HG02798 (cell line): Measurements from ENCODE around the gene TADA1.
A peak's percentile ranks its signal among the peaks of the same experiment; 100 is the strongest.
"Not testable (repeated sequence)": the region's sequence is repeated elsewhere in the genome, so short reads cannot be mapped to it uniquely, and the experiment has no call there.

Source experiments
- ATAC-seq: cut with Tn5 transposase; IDR thresholded peaks from one replicate; pipeline ENCODE4 v1.9.1; 2021; ENCODE audit warnings: mild to moderate bottlenecking; ENCODE audit not compliant: unreplicated experiment, poor library complexity

Gene TADA1

GRCh38 chr1:166849135-166849534 lies 26.9 kb downstream of the TADA1 start:
- ATAC-seq = no peak

- ATAC-seq = no peak
Observed at GRCh38 chr1:166848193-166848592, 27.9 kb downstream of the TADA1 start.

DNA sequence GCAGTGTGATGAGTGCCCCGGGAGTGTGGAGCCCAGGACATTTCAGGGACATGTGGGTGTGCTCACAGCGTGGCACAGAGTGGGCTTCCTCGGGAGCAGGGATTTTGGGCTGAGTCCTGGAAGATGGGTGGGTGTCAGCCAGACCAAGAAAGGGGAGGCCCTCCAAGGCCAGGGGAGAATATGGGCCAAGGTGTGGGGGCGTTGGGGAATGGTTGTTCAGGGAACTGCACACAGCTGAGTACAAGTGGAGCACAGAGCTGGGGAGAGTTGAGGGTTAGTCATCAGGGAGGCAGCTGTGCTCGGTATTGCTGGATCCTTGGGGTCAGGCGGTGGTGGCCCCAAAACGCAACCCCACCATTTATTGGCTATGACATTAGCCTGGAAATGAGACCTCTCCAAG lies 31.3 kb downstream of the TADA1 start:
- no peak for ATAC-seq

DNA sequence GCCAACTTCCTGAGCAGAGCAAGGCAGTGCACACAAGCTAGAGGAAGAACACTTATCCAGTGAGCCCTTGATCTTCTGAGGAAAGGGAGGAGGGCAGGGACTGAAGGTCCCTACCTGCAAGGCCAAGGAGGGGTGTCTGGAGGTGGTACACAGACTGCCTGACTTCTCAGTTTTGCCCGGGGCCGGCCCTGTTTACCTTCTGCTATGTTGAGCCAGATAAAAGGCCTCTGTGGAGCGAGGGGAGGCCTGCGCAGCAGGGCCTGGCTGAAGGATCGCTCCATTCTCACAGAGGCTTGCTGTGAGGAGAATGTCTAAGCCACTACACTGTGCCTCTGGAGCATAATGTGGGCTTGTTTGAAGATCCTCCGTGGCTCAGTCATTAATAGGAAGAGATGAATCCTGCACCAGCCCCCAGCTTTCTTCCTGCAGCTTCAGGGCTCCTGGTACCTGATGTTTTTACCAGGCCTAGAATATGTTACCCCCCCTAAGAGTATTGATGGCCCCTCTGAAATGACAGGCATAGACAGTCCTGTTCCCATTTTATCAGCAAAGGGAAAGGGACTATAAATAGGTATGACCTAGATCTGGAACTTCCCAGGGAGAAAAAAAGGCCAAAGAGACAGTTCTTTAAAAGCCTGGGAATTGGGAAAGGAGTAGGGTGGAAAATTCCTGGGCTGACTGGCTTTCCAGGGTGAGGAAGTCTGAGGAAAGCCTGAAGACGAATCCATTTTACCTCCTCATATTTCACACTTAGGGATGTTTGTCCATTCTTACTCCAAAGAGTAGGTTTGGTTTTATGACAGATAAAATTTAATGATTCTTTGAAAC lies 32.1 kb downstream of the TADA1 start:
- no peak for ATAC-seq

DNA sequence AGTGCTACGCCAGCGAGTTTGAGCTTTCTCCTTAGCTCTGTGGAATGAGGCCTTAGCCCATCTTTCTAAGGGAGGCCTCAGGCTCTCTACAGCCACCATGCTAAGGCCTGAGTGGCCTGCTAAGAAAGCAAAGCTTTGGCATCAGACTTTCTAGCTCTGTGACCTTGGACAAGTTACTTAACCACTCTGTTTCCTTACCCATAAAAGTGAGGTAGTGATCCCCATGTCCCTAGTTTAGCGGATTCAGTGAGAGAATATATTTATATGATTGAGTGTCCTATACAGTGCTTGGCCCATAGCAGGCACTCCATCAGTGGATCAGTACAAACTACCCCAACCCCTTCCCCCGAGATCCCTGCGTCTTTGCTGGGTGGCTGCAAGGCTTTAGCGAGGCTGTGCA lies 32.7 kb downstream of the TADA1 start:
- ATAC-seq = no peak

- no peak for ATAC-seq
Observed at GRCh38 chr1:166840309-166841274, 35.5 kb downstream of the TADA1 start.

GRCh38 chr1:166839600-166840308 lies 36.3 kb downstream of the TADA1 start:
- peak; percentile 38 for ATAC-seq

GRCh38 chr1:166838766-166839599 lies 37.1 kb downstream of the TADA1 start, which contains the start of gene POGK:
Gene POGK, plus strand, starts transcription at chr1:166839475. Its CDS starts 1,482 bp downstream, at chr1:166840957.
- peak; percentile 98 for ATAC-seq

DNA sequence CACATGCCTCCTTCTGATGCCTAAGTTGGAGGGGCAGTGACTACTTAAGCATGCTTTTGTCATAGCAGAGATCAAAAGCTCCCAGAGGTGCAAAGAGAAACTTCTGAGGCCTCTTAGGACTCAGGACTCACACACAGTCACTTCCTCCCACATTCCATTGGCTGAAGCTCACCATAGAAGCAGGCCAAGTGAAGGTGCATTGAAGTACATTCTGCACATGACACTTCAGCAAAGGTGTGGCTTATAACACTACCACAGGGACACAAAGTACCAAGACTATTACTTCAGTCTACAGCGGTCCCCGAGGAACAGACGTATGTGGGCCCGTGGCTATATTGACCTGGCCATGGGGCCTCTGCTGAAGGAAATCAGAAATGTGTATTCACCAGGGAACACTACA lies 39.3 kb downstream of the TADA1 start:
- ATAC-seq = no peak

GRCh38 chr1:166829762-166830161 lies 46.3 kb downstream of the TADA1 start:
- ATAC-seq = not testable (repeated sequence)

DNA sequence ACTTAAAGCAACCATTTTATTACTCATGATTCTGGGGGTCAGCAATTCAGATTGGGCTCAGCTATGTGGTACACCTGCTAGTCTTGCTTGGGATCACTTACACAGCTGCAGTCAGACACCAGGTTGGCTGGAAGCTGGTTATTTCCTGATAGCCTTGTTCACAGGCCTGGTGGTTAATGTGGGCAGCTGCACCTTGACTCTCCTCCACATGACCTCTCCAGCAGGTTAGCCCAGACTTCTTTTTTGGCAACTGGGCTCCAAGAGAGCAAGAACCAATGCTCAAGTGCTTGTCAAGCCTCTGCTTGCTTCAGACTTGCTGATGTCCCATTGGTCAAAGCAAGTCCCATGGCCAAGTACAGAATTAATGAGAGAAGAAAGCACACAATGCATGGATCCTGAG lies 48.6 kb downstream of the TADA1 start:
- ATAC-seq = no peak

DNA sequence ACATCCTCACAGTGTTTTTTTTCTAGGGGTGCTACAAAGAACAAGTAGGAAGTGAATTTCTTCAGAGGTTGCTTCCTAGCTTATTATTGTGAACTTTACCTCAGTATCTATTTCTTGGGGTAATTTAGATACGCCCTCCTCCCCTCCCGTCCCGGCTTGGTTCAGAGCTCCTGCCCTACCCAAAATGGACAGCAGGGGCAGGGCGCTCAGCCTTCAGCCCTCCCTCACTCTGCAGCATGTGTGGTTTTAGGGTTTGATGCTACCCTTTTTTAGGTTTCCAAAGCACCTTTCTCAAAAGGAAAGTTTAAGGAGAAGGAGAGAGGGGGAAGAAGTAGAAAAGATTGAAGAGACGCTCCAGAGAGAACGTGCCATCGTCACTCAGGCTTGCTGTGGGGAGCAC lies 53.7 kb downstream of the TADA1 start:
- ATAC-seq = no peak

DNA sequence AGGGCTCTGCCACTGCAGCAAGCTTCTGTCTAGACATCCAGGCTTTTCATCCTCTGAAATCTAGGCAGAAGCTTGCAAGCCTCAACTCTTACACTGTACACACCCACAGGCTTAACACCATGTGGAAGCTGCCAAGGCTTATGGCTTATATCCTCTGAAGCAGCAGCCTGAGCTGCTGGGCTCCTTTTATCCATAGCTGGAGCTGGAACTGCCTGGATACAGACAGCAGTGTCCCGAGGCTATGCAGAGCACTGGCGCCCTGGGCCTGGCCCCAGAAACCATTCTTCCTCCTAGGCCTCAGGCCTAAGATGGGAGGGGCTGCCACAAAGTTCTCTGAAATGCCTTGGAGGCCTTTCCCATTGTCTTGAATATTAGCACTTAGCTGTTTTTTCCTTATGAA lies 56.1 kb downstream of the TADA1 start:
- no peak for ATAC-seq

DNA sequence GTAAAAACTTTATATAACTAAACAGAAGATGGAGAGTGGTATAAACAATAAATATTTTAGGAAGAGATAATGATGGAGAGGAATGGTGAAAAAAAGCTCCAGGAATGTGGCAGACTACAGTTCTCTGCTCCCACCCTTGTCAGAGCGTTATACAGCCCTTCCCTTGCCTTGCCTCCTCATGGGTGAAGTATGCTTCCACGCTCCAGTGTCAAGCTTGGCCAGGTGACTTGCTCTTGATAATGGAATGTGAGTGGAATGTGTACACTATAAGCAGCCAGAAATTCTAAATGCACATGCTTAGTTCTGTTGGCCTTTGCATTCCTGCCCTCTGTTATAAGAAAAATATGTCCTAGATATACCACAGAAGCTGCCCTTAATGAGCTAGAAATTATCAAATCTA lies 61.5 kb downstream of the TADA1 start:
- ATAC-seq = no peak

DNA sequence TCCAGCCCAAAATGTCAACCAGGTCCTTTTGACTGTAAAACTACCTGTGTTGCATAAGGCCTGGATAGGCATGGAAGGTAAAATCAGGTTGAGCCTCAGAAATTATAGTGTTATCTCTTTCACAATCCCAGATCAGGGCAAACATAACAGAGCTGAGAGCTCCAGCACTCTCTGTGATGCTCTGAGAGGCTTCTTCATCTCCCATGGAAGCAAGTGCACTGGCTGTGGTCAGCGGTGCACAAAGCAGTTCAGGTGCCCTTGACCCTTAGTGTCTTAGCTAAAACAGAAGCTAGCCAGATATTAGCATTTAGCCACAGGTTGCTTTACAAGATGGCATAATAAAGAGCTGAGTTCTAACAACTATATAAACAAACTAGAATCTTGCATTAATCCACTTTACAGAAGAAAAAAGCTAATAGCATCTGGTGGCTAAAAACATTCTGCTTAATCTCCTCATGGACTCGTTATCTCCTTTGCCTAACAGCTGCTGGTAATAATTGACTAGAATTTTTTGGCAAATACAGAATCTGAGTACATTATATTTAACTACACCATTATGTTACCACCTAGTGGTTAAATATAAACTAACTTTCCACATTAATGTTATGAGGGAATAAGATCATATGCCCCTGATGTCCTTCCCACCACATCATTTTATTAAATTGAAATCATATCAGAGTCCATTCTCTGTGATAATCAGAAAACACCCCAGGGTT lies 62.4 kb downstream of the TADA1 start:
- no peak for ATAC-seq

DNA sequence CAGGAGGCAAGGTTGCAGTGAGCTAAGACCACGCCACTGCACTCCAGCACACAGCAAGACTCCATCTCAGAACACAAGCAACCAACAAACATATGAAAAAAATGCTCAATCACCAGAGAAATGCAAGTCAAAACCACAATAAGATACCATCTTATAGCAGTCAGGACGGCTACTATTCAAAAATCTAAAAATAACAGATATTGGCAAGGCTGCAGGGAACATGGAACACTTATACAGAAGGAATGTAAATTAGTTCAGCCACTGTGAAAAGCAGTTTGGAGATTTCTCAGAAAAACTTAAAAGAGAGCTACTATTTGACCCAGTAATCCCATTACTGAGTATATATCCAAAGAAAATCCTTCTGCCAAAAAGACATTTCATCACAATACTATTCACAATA lies 64.4 kb downstream of the TADA1 start:
- no peak for ATAC-seq

- ATAC-seq = no peak
Observed at GRCh38 chr1:166808952-166809351, 67.1 kb downstream of the TADA1 start.
